AG10803 (cell line): ENCODE data around the gene MS4A4E.

Experiments
- DNase-seq: peaks from one replicate; pipeline ENCODE4 v3.0.0; 2010; ENCODE audit warnings: low read depth
- H3K4me3 ChIP-seq: 2 replicates; pipeline ENCODE4 v1.5.1; 2011; ENCODE audit warnings: mild to moderate bottlenecking, low read length, control low read depth
- TF ChIP-seq, protein P1 (sequence below): conservative IDR thresholded peaks from 2 replicates; pipeline ENCODE4 v1.5.1; 2011; ENCODE audit warnings: mild to moderate bottlenecking, low read length, control low read depth, inconsistent platforms

The MS4A4E gene

DNA sequence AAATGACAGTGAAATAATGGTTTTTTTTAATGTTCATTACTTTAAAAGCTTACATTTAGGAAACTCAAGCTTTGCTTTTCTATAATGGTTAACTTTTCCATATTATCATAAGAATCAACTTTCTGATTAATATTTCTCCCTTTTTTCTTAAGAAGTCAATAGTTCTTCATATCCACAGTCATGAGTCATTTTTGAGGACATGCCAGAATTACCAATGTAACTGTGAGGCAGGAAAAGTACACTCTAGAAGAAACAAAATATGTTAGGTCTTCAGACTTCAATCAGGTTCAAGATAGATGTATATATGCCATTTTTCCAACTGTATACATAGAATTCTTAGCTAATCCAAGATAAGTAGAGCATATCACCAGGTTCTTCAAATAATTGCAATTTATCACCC, 70.9 kb downstream of the MS4A4E start:
- TF ChIP-seq, protein P1, sequence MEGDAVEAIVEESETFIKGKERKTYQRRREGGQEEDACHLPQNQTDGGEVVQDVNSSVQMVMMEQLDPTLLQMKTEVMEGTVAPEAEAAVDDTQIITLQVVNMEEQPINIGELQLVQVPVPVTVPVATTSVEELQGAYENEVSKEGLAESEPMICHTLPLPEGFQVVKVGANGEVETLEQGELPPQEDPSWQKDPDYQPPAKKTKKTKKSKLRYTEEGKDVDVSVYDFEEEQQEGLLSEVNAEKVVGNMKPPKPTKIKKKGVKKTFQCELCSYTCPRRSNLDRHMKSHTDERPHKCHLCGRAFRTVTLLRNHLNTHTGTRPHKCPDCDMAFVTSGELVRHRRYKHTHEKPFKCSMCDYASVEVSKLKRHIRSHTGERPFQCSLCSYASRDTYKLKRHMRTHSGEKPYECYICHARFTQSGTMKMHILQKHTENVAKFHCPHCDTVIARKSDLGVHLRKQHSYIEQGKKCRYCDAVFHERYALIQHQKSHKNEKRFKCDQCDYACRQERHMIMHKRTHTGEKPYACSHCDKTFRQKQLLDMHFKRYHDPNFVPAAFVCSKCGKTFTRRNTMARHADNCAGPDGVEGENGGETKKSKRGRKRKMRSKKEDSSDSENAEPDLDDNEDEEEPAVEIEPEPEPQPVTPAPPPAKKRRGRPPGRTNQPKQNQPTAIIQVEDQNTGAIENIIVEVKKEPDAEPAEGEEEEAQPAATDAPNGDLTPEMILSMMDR: no peak
- no peak overlapping the region for H3K4me3 ChIP-seq
- DNase-seq: no peak

DNA sequence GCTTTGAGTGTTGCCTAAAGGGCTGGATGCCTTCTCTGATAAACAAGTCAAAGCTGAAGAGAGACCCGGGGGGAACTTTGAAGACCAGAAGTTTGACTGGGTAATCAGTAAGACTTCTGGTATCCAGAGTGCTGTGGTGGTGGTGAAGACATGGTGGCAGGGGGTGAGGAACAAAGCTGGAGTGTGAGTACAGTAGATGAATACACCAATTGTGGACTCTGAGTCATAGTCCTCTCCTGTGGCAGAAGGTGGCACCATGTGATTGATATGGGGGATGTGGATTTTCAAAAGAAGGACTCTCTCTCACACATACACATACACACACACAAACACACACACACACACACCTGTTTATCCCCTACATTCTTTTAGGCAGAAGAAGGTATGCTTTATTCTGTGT, 72.4 kb downstream of the MS4A4E start:
- no peak overlapping the region for H3K4me3 ChIP-seq
- DNase-seq: no peak
- TF ChIP-seq, protein P1: no peak

DNA sequence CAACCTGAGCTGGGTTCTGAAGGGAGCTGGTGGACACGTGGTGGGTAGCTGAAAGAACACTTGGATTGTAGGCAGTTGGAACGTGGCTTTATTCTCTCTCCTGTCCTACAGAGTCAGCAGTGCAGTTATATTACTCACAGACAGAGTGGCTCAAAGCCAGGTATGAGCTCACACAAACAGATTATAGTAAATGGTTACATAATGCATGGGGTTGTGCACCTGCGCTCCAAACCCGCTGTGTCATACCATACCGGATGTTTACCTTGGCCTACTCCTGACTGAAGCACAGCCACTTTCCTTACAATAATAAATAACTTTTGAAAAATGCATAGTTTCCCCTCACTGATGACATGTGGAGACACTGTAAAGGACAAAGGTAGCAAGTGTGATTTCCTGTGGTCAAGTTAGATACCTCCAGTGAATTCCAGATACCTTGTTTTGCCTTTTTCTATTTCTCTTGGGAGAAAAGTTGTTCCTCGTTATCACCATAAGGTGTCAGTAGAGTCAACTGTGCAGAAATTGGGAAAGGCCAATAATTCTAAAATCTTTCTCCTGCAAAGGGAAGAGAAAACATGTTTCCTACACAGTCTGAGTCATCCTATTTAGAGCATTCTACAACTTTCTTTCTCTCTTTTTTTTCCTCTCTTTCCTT, 73.5 kb downstream of the MS4A4E start:
- TF ChIP-seq, protein P1: peak; percentile 19; the same call in 1 of the 2 replicates
- H3K4me3 ChIP-seq: no peak overlapping the region
- DNase-seq: no peak

DNA sequence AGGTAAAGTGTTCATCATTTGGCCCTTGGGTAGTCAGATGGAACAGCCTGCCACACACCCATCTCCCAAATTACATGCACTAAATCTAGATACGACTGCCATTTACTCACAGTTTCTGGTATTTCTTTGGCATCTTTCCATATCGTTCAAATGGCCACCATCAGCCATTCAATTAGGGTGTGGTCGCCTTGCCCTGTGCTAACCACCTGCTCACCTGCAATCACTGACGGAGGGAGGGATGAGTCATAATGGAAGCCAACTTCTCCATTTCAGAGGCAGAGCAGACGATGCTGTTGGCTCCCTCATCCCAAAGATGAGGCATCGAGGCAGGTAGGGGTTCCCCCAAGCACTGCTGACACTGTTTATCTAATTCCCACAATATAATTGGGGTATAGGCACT, 74.6 kb downstream of the MS4A4E start:
- no peak overlapping the region for H3K4me3 ChIP-seq
- TF ChIP-seq, protein P1: no peak
- DNase-seq: no peak

DNA sequence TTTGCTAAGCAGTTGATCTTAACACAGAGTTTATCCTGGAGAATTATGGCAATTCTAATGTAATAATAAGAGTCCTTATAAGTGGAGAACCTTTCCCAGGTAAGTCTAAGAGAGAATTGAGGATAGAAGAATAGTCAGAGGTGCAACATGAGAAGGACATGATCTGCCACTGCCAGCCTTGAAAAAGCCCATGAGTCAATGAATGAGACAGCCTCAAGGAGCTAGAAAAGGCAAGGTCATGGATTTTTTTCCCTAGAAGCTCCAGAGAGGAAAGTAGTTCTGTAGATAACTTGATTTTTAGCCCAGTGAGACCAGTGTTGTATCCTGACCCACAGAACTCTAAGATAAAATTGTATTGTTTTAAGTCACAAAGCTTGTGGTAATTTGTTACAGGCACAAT, 77.0 kb downstream of the MS4A4E start:
- TF ChIP-seq, protein P1: no peak
- DNase-seq: no peak

DNA sequence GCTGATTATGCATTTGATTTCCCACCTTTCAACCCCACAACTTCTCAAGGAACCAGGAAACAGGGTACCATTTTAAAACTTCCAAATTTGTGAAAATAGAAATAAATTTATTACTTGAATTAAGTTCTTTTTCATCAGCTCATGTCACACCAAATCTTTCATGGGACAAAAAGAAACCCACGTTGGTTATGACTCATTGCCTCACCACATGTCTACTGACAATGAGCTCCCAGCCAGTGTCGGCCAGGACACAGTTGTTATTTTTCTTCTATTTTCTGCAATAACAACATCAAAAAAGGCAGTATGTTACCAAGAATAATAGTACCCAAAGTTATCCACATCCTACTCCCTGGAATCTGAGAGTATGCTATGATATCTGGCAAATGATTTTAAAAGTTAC, 77.4 kb downstream of the MS4A4E start:
- DNase-seq: no peak
- TF ChIP-seq, protein P1: no peak

More for the DNA sequence above, 77.0 kb downstream of the MS4A4E start:
- H3K4me3 ChIP-seq: no peak overlapping the region

DNA sequence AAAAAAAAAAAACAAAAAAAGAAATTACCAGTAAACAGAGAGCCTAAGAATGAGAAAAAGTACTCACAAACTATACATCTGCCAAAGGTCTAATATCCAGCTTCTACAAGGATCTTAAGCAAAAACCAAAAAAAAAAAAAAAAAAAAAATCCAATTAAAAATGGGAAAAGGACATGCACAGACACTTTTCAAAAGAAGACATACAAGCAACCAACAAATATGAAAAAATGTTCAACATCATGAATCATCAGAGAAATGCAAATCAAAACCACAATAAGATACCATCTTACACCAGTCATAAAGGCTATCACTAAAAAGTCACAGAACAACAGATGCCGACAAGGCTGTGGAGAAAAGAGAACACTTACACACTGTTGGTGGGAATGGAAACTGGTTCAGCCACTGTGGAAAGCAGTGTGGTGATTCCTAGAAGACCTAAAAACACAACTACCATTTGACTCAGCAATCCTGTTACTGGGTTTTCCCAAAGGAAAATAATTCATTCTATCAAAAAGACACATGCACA, 78.3 kb downstream of the MS4A4E start:
- no peak for DNase-seq
- TF ChIP-seq, protein P1: no peak

More for the DNA sequence above, 77.4 kb downstream of the MS4A4E start:
- no peak overlapping the region for H3K4me3 ChIP-seq

More for the DNA sequence above, 78.3 kb downstream of the MS4A4E start:
- H3K4me3 ChIP-seq: no peak overlapping the region
